ENCODE results near the gene PAFAH1B1.
"Not testable (repeated sequence)": the region's sequence is repeated elsewhere in the genome, so short reads cannot be mapped to it uniquely, and the experiment has no call there.

The PAFAH1B1 gene

DNA sequence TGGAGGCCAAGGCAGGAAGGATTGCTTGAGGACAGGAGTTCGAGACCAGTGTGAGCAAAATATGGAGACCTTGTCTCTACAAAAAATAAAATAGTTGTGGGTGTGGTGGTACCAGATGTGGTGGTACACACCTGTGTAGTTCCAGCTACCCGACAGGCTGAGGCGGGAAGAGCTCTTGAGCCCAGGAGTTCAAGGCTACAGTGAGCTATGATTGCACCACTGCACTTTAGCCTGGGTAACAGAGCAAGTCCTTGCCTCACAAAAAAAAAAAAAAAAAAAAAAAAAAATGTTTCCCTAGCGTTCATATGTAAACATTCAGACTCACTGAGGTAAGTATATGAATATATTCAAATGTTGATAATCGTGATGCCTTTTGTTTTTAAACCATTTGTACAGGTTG, 78.6 kb downstream of the PAFAH1B1 start:
- H3K9me3 ChIP-seq (ENCODE audit: control insufficient read depth, low read length), result no peaks in the 10 kb centered on the region
- H3K79me2 ChIP-seq, result peaks cover 21% of the 10 kb centered on the region
- no peak overlapping the region for H3K4me2 ChIP-seq (ENCODE audit: low read length)
- H3K36me3 ChIP-seq (ENCODE audit: control insufficient read depth, insufficient read depth, low read length), result no peaks in the 10 kb centered on the region
- H3K9ac ChIP-seq, result no peak overlapping the region
- no peak overlapping the region for H3K4me3 ChIP-seq (ENCODE audit: low read depth, low read length)
- H3K27ac ChIP-seq, result no peak overlapping the region
- no peaks in the 10 kb centered on the region for H3K27me3 ChIP-seq (ENCODE audit: control insufficient read depth, insufficient read depth, low read length)
- H3K4me1 ChIP-seq, result no peaks in the 10 kb centered on the region
- TF ChIP-seq, protein P1, sequence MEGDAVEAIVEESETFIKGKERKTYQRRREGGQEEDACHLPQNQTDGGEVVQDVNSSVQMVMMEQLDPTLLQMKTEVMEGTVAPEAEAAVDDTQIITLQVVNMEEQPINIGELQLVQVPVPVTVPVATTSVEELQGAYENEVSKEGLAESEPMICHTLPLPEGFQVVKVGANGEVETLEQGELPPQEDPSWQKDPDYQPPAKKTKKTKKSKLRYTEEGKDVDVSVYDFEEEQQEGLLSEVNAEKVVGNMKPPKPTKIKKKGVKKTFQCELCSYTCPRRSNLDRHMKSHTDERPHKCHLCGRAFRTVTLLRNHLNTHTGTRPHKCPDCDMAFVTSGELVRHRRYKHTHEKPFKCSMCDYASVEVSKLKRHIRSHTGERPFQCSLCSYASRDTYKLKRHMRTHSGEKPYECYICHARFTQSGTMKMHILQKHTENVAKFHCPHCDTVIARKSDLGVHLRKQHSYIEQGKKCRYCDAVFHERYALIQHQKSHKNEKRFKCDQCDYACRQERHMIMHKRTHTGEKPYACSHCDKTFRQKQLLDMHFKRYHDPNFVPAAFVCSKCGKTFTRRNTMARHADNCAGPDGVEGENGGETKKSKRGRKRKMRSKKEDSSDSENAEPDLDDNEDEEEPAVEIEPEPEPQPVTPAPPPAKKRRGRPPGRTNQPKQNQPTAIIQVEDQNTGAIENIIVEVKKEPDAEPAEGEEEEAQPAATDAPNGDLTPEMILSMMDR (IDR thresholded peaks at IDR 0.05), result no peak
- no peak overlapping the region for H2AFZ ChIP-seq

GRCh38 chr17:2679247-2679646, 85.8 kb downstream of the PAFAH1B1 start:
- H3K9ac ChIP-seq; H3K27me3 ChIP-seq (ENCODE audit: control insufficient read depth, insufficient read depth, low read length); H3K27ac ChIP-seq; H3K9me3 ChIP-seq (ENCODE audit: control insufficient read depth, low read length); H3K4me2 ChIP-seq (ENCODE audit: low read length); H3K4me3 ChIP-seq (ENCODE audit: low read depth, low read length); H3K79me2 ChIP-seq; H3K36me3 ChIP-seq (ENCODE audit: control insufficient read depth, insufficient read depth, low read length); H3K4me1 ChIP-seq; H2AFZ ChIP-seq: not testable (repeated sequence)

- Histone ChIP-seq H3K27ac (no peak overlapping the region), H3K4me2 (ENCODE audit: low read length) (no peak overlapping the region), H2AFZ (no peak overlapping the region), H3K36me3 (ENCODE audit: control insufficient read depth, insufficient read depth, low read length) (no peaks in the 10 kb centered on the region), H3K4me1 (no peaks in the 10 kb centered on the region), H3K4me3 (ENCODE audit: low read depth, low read length) (no peak overlapping the region), H3K27me3 (ENCODE audit: control insufficient read depth, insufficient read depth, low read length) (no peaks in the 10 kb centered on the region), H3K9ac (no peak overlapping the region), H3K9me3 (ENCODE audit: control insufficient read depth, low read length) (no peaks in the 10 kb centered on the region), H3K79me2 (peaks cover 3% of the 10 kb centered on the region)
- TF ChIP-seq, protein P1 (IDR thresholded peaks at IDR 0.05), result no peak
Observed at GRCh38 chr17:2680961-2681360, 87.5 kb downstream of the PAFAH1B1 start.

GRCh38 chr17:2681650-2682049, 88.2 kb downstream of the PAFAH1B1 start:
- Histone ChIP-seq H3K27ac (no peak overlapping the region), H3K36me3 (ENCODE audit: control insufficient read depth, insufficient read depth, low read length) (no peaks in the 10 kb centered on the region)

DNA sequence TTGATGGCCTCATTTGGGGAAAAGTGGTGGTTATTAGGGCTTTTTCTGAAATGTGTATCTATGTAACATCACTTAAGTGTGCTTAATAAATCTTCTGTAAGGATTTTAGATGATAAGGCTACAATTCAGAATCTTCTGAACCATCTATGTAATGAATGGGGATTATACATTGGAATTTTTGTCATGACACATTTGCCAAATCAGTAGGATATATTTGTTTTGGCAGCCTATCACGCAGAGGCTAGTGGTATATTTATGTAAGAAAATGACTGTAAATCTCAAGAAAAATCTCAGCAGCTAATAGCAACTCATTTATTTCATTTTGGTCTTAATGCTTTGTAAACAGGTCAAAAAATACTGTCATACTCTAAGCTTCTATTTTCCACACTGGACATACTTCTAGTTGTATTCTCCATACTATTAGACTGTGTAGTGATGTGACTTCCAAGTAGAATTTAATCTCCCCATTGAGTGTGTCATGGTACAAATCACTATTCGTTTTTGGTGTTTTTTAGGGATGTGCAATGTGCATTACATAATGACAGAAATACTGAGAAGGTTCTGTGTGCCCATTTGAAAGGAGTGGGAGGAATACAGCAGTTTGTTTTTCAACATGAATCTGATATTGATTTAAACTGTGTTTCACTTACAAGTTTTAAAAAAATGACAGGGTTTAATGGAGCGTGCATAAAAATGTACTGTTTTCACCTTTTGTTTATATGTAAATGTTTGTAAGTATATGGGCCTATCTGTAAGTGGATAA, 88.9 kb downstream of the PAFAH1B1 start:
- H3K27ac ChIP-seq, result no peak overlapping the region
- no peaks in the 10 kb centered on the region for H3K36me3 ChIP-seq (ENCODE audit: control insufficient read depth, insufficient read depth, low read length)
- no peaks in the 10 kb centered on the region for H3K4me1 ChIP-seq
- no peaks in the 10 kb centered on the region for H3K27me3 ChIP-seq (ENCODE audit: control insufficient read depth, insufficient read depth, low read length)
- H3K4me3 ChIP-seq (ENCODE audit: low read depth, low read length), result no peak overlapping the region
- no peaks in the 10 kb centered on the region for H3K9me3 ChIP-seq (ENCODE audit: control insufficient read depth, low read length)
- H3K9ac ChIP-seq, result no peak overlapping the region
- peaks cover 3% of the 10 kb centered on the region for H3K79me2 ChIP-seq
- H3K4me2 ChIP-seq (ENCODE audit: low read length), result no peak overlapping the region
- no peak overlapping the region for H2AFZ ChIP-seq
- TF ChIP-seq, protein P1 (IDR thresholded peaks at IDR 0.05), result no peak

More at GRCh38 chr17:2681650-2682049, 88.2 kb downstream of the PAFAH1B1 start:
- Histone ChIP-seq H3K4me1 (no peaks in the 10 kb centered on the region), H2AFZ (no peak overlapping the region), H3K9me3 (ENCODE audit: control insufficient read depth, low read length) (no peaks in the 10 kb centered on the region), H3K79me2 (peaks cover 3% of the 10 kb centered on the region), H3K4me2 (ENCODE audit: low read length) (no peak overlapping the region), H3K27me3 (ENCODE audit: control insufficient read depth, insufficient read depth, low read length) (no peaks in the 10 kb centered on the region), H3K9ac (no peak overlapping the region), H3K4me3 (ENCODE audit: low read depth, low read length) (no peak overlapping the region)
- TF ChIP-seq, protein P1 (IDR thresholded peaks at IDR 0.05), result no peak

Measured in parathyroid adenoma (tissue), 2 donors.